Stimulated activated CD4-positive, alpha-beta T cell treated with anti-CD3 and anti-CD28 coated beads, TNF-alpha, amount 100 ng/mL, for 1 hour (primary cell): ENCODE data around the gene HTR6.

ENCODE experiments used
- DNase-seq, 3 donors: peaks; one replicate each; pipeline ENCODE4 v3.0.0-alpha.2; 2020; ENCODE audit warnings: low read depth in 3 of 3, low spot score in 1 of 3

HTR6 gene

DNA sequence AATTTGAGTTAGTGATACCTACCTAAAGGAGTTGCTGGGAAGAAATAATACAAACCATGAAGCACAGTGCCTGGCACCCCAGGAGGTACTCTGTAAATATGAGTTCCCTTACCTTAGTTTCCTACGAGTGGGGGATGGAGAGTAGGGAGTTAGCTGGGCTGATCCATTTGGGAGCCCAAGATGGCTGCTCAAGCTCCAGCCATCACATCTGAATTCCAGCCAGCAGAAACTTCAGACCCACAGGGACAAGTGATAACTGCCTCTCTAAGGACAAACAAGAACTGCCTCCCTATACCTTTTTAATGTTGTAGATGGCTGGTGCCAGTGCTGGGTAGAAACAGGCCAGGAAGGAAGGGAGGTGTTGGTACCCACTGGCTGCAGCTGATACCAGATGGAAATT is 22.7 kb downstream of the HTR6 start:
- DNase-seq, result no peak

DNA sequence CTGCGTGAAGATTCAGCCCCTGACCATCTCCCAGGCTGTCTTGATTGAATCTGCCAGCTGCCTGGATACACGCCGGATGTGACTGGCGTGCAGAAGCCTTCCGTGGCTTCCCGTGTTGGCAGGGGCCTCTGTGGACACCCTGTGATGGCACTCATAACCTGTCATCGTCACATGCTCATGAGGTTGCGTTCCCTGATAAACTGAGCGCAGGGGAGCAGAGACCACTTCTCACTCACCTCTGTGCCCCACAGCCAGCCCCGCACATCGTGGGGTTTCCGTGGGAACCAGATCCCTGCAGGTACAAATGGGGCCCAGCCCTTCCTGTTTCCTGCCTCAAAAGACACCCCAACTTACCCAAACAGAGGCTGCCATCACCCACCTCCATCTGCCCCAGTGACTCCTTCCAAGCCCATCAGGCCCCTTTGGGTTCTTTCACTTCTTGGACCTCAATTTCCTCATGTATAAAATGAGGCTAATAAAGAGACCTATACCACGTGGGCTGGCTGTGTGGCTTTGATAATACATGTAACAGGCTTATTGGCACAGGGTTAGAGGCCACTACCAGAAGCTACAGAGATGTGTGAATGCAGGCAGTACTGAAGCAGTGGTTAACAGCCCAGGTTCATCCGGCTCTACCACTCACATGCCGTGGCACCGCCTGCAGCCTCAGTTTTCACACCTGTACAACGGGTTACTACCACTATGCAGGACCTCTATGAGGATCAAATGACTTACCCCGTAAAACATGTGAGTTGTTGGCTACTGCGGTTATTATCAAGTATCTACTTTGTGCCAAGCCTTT is 23.6 kb downstream of the HTR6 start:
- no peak for DNase-seq

DNA sequence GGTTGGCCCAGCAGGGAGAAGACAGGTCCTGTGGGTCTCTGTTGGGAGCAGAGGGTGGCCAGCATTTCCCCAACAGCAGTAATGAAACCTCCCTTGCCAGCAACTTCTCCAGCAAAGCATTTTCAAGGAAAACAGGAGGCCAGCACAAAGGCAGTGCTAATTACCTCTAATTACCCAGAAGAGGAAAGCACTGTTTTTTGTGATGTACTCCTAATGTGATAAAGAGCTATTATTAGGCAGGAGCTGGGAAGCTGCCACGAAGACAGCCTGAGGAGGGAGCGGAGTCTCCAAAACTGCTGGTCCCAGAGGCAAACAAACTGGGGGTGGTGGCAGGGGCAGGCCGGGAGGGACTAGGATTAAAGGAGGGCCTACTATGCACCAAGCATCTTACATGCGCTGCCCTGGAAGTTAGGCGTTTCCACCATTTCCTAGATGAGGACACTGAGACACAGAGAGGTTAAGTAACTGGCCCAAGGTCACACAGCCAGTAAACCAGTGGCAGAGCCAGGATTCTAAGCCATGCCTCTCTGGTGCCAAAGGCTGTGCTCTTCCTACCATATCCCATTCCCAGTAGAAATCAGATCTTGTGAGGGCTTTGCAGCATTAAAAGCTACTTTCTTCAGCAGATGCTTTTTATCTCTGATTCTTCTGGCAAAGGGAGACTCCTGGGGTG is 24.5 kb downstream of the HTR6 start:
- no peak for DNase-seq

DNA sequence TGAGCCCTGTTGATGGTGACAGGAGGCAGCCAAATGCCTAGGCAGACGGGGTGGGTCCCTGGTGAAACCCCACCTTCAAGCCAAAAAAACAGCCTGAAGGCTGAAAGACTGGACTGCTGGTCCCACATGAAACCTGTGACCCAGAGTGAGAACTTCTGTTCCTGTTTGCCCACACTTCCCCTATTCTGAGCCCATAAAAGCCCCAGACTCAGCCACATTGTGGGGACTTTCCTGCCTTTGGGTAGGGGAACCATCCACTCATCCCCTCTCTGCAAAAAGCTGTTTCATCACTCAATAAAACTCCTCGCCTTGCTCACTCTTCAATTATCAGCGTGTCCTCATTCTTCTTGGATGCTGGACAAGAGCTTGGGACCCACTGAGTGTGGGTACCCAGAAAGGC is 25.2 kb downstream of the HTR6 start:
- DNase-seq, result no peak

DNA sequence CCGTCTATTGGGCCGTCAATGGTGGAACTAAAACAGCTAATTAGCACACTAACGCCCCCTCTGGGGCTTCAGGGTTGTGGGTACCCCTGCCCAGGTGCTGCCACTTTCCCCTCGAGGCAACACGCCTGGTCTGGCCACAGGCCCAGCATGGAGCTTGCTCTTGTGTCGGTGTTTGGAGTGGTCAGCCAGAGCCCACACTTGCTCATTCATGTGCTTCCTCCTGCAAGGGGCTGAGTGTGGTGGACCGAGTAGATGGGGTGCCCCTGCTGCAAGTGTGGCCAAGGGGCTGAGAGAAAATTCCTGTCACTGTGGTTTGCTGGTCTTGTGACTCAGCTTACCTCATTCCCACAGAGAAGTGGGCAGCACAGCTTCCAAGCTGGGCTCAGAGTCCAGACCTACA is 25.7 kb downstream of the HTR6 start:
- no peak for DNase-seq

DNA sequence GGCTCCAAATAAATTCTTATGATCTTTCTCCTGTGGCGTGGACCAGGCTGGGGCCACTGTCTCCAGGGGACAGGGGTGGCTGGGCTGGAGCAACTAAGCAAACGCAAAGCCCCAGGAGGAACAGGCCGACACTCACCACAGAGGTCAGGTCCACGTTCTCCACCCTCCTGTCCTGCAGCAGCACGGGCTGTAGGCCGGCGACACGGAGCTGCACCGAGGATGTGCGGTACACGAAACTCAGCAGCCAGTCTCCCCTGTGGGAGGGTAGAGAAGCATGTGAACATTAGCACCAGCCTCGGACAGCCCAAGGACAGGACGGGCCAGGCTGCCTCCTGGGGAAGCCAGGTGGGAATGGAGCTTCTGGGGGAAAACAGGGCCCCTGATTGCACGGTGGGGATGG is 29.6 kb downstream of the HTR6 start:
- DNase-seq, result no peak

DNA sequence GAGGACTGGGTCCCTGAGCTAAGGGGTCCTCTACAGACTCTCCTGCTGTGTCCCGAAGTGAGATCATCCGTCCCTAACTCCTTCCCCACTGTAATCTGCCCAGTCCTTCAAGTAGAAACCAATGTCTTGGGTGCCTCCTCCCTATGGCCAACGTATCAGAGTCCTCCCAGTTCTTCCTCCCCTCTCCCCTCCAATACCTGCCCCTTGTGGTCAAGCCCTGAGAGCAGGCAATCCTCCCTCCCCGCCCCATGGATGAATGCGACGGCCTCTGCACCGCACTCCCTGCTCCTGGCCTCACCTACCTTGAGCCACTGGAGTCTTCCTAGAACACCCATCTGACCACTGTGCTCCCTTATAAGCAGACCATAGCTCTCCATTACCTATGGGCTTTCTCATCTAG is 31.1 kb downstream of the HTR6 start:
- no peak for DNase-seq

DNA sequence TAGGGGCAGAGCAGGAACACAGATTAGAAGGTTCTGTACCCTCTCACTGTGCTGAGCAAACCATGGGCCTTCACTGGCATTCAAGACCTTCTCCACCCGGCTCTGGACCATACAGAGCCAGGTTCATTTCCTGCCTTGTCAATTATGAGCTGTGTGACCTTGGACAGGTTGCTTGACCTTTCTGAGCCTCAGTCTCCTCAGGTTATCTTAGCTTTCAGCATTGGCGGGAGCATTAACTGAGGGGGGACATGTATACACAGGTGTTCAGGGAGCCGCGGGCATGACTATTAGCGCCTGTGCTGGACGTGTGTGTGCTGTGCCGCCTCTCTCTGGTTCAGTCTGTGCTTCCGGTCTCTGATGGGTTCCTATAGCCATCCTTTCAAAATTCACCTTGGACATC is 32.1 kb downstream of the HTR6 start:
- DNase-seq, result no peak

DNA sequence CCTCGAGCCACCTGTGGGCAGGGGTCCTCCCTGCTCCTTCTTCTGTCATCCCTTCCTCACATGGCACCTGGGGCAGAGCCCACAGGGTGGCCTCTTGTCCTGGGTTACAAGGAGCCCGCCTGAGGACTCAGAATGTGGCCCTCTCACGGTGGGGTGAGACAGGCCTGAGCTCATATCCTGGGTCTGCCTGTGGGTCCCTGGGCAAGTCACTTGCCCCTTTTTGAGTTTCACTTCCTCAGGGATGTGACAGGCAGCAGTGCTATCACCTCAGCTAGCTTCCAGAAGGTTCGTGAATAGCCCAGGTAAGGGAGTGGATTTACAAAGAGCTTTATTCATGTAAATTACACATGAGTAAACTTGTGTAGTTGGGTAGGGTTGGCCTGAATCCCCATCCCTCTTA is 33.5 kb downstream of the HTR6 start:
- DNase-seq, result no peak

DNA sequence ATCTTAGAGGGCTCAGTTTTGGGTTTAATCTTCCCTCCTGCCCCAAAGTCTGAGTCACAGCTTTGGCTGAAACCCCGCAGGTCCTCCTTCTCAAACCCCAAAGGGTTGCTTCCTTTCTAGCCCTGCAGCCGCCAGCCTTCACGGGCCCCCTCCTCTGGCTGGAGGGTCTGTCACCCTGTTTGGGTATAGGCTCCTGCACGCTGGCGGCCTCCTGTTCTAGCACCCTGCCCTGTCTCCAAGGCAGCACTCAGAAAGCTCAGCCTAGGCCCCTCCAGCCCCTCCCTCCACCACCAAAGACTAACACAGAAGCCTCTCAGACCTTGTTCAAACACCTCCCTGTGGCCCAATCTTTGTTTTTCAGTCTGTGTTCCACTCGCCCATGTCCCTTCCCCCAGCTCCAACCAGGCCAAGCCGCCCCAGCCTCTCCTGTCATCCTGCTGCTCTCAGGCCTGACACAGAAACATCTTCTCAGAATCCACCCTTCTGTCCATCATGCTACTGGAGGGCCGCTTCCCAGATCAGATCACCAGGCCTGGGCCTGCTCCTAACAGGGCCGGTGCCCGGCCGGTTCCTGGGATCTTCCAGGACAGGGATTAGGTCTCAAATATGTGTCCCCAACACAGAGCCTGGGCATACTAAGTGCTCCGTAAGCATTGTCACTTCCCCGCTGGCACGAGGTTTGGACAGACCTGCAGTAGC is 35.6 kb downstream of the HTR6 start:
- no peak for DNase-seq

DNA sequence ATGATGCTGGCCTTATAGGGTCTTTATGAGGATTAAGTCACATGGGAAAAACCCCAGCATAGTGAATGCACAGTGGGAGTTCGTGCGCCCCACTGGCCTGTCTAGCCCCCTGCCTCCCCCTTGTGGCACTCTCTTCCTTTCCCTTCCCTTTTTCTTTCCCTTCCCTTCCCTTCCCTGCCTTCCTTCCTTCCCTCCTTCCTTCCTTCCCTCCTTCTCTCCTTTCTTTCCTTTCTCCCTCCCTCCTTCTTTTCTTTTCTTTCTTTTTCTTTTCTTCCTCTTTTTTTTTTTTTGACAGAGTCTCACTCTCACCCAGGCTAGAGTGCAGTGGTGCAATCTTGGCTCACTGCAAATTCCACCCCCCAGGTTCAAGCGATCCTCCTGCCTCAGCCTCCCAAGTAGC is 38.6 kb downstream of the HTR6 start:
- DNase-seq, result no peak

DNA sequence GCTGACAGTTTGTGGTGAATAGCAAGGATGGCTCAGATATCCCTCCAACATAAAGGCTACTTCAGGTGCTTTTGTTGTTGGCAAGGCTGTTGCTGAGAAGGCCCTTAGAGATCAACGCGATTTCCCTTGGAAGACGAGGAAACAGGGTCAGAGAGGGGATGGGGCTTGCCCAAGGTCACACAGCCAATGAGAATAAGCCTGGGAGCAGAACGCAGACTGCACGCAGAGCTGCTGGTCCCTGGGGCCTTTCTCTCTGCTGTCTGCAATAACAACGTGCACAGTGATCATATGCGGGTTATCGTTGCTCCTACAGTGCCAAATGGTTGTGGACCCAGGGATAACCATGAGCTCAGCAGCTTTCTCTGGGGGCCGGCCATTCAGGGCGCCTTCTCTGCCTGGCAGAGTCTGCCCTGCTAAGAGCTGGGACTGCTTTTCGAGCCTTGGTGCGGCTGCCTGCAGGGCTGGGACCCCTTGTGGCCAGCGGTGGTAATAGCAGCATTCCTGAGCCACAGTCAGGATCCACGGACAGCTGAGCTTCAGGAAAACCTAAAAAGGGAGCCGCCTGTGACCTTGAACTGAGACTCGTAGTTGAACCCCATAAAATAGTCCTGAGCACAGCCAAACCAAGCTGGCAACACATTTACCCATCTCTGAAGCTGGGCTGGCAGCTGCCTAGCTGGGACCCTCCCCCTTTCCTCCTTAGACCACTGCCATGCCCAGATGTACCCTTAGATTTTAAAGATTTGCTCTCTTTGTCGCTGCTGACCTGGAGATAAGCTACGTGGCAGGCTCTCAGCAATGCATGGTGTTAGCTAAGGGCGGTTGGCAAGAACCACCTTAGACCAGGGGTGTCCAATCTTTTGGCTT is 39.8 kb downstream of the HTR6 start:
- DNase-seq, result peak; percentile 31 to 53 (median 32)

DNA sequence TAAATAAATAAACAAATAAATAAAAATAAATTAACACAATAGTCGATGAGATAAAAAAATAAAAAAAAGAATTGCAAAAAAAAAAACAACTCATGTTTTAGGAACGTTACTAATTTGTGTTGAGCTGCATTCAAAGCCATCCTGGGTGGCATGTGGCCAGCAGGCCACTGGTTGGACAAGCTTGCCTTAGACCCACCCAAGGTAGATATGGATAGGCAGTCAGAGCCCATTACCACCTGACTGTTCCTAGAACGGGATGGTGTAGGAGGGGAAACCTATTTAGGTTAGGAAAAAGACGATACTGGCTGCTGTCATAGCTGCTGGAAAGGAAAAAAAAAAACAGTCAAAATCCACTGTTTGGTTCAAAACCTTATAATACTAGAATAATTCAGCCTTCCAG is 40.8 kb downstream of the HTR6 start:
- no peak for DNase-seq

DNA sequence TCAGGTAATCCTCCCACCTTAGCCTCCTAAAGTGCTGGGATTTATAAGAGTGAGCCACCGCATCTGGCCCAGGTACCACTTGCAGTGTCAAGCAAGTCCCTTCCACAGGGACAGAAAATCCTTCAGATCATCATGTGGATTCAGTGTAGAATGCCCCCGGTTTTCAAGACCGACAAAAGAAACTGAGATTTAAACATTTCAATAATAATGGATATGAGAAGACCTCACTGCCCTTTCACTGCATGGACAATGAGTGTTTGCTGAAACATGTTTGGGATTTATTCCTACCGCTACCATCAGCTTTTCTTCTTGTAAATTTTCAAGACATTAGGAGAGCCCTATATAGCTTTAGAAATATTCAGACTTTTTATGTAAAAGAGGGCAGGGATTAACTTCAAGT is 41.5 kb downstream of the HTR6 start:
- no peak for DNase-seq

DNA sequence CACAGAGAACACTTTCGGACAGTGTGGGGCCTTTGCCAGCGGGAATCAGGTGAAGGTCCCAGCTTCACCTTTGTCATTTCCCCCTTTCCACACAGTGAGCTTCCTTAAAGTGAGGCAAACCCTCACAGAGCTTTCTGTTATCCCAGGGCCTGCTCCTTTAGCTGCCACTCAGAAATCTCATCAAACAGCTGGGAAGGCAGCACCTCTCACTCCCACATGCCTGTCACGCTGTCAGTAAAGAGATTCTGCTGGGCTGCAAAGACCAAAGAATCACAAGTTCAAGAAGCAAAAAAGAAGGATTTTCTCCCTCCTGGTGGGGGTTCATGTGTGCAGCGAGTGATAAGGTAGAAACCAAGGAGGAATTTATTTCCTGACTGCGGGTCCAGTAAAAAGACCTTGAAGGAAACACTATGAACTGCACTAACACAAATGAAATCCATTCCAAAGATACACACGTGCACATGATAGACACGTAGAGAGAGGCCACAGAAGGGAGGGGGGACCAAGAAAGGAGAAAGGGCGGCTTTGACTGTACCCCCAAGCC is 44.0 kb downstream of the HTR6 start:
- no peak for DNase-seq

DNA sequence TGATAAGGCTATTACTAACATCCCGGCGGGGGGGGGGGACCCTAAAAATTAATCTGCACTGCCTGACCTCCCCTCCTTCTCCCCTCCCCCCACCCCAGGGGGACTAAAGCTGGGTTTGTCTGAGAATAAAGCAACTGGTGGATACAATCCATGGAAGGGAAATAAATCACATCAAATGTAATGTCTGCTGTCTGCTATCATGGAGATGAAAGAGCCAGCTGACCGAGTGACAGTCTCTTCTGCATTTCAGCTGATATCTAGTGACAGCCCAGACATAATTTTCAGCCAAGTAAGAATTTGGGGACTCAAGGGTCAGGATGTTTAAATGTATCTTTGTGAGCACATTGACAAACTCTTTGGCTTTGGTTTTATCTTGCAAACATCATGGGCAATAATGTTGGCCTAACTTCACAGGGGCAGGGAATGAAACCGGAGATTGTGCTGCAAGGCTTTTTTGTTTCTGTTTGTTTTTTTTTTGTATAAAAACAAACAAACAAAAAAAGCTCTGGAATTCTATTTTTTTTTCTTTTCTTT is 44.7 kb downstream of the HTR6 start:
- no peak for DNase-seq

DNA sequence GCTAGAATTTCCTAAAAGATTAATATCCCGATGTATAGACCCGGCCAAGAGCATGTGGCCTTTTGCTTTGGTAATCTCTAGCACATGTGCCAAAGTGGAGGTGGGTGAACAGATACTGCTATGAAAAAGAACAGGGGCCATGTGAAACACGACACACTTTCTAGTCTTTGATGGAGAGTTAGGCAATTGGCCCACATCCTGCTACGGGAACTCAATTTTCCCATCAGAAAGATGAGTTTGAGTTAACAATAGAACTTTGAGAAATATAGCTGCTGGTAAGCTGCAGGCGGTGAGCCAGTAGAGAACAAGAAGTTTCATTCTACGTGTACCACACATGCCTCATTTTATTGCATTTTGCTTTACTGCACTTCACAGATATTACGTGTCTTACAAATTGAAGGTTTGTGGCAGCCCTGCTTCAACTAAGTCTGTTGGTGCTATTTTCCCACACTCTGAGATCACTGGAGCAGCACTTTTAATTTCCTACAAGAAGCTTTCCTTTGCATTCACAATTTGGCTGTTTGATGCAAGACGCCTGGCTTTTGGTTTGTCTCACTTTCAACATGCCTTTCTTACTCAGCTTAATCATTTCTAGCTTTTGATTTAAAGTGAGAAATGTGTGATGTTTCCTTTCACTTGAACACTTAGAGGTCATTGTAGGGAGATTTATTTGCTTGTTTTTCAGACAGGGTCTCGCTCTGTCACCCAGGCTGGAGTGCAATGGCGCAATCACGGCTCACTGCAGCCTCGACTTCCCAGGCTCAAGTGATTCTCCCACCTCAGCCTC is 46.3 kb downstream of the HTR6 start:
- DNase-seq, result no peak

DNA sequence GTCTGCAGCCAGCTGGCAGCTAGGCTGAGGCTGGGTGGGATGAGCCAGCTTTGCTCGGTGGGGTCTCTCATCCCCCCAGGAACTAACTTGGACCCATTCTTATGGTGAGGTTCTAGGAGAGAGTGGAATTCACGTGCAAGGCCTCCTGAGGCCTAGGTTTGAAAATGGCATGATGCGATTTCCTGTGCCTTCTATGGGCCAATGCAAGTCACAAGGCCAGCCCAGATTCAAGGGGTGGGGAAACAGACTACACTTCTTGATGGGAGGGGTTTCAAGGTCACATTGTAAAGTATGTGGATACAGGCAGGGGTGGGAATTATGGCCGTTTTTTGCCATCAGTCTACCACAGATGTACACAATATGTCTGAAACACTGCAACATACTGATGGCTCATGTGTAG is 48.3 kb downstream of the HTR6 start:
- DNase-seq, result no peak

DNA sequence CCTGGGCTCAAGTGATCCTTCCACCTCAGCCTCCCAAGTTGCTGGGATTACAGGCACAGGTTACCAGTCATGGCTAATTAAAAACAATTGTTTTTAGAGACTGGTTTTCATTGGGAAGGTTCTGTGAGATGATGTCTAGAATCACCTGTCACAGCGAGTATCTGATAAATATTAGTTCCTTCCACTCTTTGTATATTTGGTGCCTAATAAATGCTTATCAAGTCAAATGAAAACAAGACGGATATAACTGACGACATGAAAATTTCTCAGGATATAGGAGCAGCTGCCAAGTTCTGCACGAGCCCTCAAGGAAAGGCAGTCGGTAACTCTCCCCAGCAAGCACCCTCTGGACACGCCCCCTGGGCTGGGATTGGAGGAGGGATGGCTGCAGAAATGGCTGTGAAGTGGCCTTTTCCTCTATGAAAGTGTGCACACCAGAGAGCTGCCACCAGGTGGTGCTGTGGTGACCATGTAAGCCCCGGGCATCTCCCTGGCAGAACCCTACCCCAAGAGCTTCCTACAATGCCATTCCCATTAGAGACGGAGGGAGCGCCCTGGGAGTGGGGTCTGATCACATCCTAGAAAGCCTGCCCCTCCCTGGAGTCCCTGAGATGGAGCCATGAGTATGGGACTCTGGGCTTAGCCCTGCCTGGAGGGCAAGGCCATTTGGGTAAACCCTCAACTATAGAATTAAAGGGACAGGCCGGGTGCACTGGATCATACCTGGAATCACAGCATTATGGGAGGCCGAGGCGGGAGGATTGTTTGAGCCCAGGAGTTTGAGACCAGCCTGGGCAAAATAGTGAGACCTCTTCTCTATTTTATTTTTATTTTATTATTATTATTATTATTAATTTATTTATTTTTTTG is 50.9 kb downstream of the HTR6 start:
- DNase-seq, result peak; percentile 43 to 77 (median 57)
